Measurements from ENCODE around the gene SLC7A1. TPM values are rescaled to one million over a fixed set of nuclear protein-coding genes. Genes with fewer than 3 reads are reported as not detected.

Gene SLC7A1
- total and polyA plus RNA-seq, 4 donors, result 0.90 to 22.6 (median 1.4) TPM

GRCh38 chr13:29564373-29564772, 31.1 kb downstream of the SLC7A1 start:
- no peak overlapping the region for H3K9ac ChIP-seq (ENCODE audit: low read depth in 1 of 2, low read length in 2 of 2)
- no peak for TF ChIP-seq JUND (IDR thresholded peaks at IDR 0.05)
- TF ChIP-seq GABPA (IDR thresholded peaks at IDR 0.05 in 1 of 2, conservative IDR thresholded peaks at IDR 0.05 in 1 of 2), result no peak
- no peak for TF ChIP-seq RAD21 (IDR thresholded peaks at IDR 0.05)
- no peak for TF ChIP-seq TAF1 (conservative IDR thresholded peaks at IDR 0.05)
- TF ChIP-seq MAX (IDR thresholded peaks at IDR 0.05), result no peak
- no peak for TF ChIP-seq FOXA1 (IDR thresholded peaks at IDR 0.05)
- TF ChIP-seq, protein P1, sequence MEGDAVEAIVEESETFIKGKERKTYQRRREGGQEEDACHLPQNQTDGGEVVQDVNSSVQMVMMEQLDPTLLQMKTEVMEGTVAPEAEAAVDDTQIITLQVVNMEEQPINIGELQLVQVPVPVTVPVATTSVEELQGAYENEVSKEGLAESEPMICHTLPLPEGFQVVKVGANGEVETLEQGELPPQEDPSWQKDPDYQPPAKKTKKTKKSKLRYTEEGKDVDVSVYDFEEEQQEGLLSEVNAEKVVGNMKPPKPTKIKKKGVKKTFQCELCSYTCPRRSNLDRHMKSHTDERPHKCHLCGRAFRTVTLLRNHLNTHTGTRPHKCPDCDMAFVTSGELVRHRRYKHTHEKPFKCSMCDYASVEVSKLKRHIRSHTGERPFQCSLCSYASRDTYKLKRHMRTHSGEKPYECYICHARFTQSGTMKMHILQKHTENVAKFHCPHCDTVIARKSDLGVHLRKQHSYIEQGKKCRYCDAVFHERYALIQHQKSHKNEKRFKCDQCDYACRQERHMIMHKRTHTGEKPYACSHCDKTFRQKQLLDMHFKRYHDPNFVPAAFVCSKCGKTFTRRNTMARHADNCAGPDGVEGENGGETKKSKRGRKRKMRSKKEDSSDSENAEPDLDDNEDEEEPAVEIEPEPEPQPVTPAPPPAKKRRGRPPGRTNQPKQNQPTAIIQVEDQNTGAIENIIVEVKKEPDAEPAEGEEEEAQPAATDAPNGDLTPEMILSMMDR (IDR thresholded peaks at IDR 0.05; ENCODE audit: low read depth, low read length, missing input control), result no peak
- no peak for TF ChIP-seq ZBTB33 (IDR thresholded peaks at IDR 0.05)
- no peak for TF ChIP-seq FOXA2 (IDR thresholded peaks at IDR 0.05)
- TF ChIP-seq YY1 (IDR thresholded peaks at IDR 0.05), result no peak
- no peak for TF ChIP-seq EGR1 (IDR thresholded peaks at IDR 0.05; ENCODE audit: low read depth in 2 of 2)
- no peak for TF ChIP-seq RXRA (IDR thresholded peaks at IDR 0.05)
- TF ChIP-seq HNF4A (conservative IDR thresholded peaks at IDR 0.05), result no peak
- no peak for TF ChIP-seq ATF3 (IDR thresholded peaks at IDR 0.05)
- no peak for TF ChIP-seq REST (IDR thresholded peaks at IDR 0.05)
- no peak for TF ChIP-seq HNF4G (IDR thresholded peaks at IDR 0.05)
- no peak for TF ChIP-seq NR2F2 (IDR thresholded peaks at IDR 0.05)
- TF ChIP-seq SP1 (IDR thresholded peaks at IDR 0.05), result no peak
- no peak overlapping the region for H3K4me3 ChIP-seq (ENCODE audit: low read depth in 1 of 3, low read length in 3 of 3)
- no peaks in the 10 kb centered on the region for H3K27me3 ChIP-seq (ENCODE audit: control insufficient read depth in 4 of 4, insufficient read depth in 4 of 4, low read length in 3 of 4)
- no peak for DNase-seq (ENCODE audit: low spot score)
- H3K27ac ChIP-seq (ENCODE audit: low read depth in 1 of 2, low read length in 2 of 2), result no peak overlapping the region
- no peaks in the 10 kb centered on the region for H3K4me1 ChIP-seq (ENCODE audit: control insufficient read depth in 4 of 4, insufficient read depth in 4 of 4, low read length in 3 of 4)
- WGBS, result 95% methylated on average over 5 of the region's 5 CpGs
- no peaks in the 10 kb centered on the region for H3K36me3 ChIP-seq (ENCODE audit: control insufficient read depth in 4 of 4, insufficient read depth in 3 of 4, low read depth in 1 of 4, low read length in 3 of 4)
- no peaks in the 10 kb centered on the region for H3K9me3 ChIP-seq (ENCODE audit: control insufficient read depth in 4 of 4, low read length in 3 of 4)
